NCI-H526 (cell line): ENCODE measurements around the gene TEX2.
"Not testable (repeated sequence)": the region's sequence is repeated elsewhere in the genome, so short reads cannot be mapped to it uniquely, and the experiment has no call there.

ENCODE experiments used
- DNase-seq, 2 experiments: peaks; one replicate each; lab custom pipeline; 2025; lab: John Stamatoyannopoulos, UW

The TEX2 gene

DNA sequence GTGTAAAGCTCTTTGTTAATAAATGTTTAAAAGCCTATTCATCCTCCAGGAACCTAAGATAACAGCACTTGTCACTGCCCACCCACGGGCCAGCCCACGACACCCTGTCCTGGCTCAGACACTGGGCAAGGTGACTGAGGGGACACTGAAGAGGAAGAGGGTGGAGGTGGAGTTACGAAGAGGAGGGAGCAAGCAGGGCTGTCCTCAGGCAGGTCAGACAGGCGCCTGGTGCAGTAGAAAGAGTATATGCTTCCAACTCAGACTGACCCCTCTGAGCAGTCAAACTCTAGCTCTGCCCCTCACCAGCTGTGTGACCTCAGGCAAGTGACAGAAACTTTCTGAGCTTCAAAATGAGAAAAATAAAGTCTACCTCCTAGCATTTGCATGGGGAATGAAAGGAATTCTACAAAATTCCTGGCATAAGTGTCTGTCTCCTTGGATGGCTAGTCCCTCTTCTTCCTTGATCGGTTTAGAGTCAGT, 22.8 kb downstream of the TEX2 start:
- no peak for DNase-seq

- not testable (repeated sequence) for DNase-seq
Measured at GRCh38 chr17:64238449-64238848, 24.6 kb downstream of the TEX2 start.

GRCh38 chr17:64236827-64237403, 26.1 kb downstream of the TEX2 start:
- peak in 1 of 2 experiments; percentile 36 for DNase-seq

DNA sequence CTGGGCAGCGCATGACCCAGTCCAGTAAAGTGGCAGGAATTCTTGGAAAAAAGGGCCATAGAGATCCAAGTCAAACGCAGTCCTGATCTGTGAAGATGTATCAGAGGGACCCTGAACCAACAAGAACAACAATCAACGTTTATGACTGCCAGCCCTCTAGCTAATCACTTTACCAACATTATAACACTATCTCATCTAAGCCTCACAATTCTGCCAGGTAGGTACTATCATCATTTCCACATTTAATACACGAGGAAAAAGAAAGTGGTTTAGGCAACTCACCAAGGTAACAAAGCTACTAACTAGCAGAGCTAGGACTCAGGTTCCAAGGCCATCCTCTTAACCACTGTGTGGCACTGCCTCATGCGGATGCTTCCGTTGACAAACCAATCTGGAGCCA, 28.1 kb downstream of the TEX2 start:
- DNase-seq: no peak

- DNase-seq: no peak
Measured at GRCh38 chr17:64232466-64233262, 30.4 kb downstream of the TEX2 start.

GRCh38 chr17:64231567-64232141, 31.4 kb downstream of the TEX2 start:
- DNase-seq: no peak

- DNase-seq: no peak
Measured at GRCh38 chr17:64230791-64231408, 32.2 kb downstream of the TEX2 start.

DNA sequence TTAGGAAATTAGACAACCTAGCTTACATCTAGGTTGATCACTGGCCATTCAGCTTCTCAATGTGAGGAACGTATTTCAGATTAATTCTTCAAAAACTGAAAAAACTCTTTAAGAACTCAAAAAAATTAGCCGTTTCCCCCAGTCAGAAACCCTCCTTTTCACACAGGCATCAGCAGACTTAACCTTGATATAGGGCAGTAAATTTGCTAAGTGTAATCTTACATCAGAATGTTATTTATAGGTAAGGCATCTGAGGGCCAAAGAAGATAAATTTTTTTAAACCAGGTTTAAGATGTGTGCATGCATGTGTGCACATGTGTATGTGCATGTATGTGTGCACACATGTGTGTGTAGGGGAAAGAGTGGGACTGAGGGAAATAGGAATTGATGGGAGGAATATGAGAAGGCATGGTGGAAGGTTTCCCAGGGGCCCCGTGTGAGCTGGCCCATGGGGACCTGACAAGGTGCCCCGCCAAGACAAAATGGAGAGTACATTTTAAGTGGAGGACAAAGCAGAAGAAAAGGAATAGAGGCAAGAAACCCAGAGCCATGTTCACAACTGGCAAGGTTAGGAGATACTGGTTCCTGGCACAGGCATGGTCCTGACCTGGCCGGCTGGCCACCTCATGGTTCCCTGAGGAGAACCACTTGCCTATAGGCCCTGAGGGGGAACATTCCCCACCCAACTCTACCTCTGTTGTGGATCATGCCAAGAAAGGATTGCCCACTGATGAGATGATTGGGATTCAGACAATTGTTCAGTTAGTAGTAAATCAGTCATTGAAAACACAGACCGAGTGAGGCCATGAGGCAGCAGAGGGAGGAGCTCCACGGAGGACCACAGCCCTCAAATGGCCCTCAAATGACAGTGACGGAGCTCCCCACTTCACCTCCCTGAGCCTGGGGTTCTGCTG, 33.0 kb downstream of the TEX2 start:
- DNase-seq: no peak

- DNase-seq: no peak
Measured at GRCh38 chr17:64226132-64226531, 36.9 kb downstream of the TEX2 start.

DNA sequence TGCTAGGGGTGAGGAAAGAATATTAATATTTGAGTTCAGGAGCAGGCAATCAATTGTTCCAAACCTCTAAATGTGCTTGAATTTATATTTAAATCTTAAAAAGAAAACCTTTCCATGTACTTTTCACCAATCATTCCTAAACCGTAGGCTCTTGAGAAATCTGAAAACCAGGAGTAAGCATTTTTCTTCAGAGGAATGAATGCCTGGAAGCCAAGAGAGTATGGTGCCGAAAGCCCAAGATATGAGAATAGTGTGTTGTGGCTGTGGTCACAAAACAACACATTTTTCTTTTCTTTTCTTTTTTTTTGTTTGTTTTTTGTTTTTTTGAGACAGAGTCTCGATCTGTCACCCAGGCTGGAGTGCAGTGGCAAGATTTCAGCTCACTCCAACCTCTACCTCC, 37.6 kb downstream of the TEX2 start:
- no peak for DNase-seq

- DNase-seq: no peak
Measured at GRCh38 chr17:64223931-64224629, 39.0 kb downstream of the TEX2 start.

DNA sequence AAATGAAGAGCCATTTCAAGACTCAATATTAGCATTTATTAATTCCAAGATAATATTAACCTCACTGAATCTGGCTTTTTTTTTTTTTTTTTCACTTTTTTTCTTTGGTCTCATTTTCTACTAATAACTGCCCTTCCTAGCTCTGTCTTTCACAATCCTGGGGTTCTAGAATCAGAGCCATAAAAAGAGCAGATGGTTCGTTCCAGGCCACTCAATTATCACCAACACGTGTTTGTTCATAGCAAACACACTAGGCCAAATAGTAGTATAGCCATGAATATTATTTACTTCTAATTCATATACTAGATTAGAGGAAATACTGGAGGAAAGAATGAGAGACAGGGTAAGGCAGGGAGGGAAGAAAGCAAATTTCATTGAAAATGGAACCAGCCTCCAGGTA, 39.8 kb downstream of the TEX2 start:
- DNase-seq: no peak

DNA sequence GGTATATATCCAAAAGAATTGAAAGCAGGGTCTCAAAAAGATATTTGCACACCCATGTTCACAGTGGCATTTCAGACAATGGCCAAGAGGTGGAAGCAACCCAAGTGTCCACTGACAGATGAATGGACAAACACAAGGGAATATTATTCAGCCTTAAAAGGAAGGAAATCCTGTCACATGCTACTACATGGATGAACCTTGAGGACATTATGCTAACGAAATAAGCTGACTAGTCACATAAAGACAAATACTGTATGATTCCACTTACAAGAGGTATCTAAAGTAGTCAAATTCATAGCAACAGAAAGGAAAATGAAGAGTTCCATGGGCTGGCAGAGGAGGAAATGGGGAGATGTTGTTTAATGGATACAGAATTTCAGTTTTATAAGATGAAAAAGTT, 41.4 kb downstream of the TEX2 start:
- no peak for DNase-seq

GRCh38 chr17:64220604-64221003, 42.5 kb downstream of the TEX2 start:
- DNase-seq: not testable (repeated sequence)

DNA sequence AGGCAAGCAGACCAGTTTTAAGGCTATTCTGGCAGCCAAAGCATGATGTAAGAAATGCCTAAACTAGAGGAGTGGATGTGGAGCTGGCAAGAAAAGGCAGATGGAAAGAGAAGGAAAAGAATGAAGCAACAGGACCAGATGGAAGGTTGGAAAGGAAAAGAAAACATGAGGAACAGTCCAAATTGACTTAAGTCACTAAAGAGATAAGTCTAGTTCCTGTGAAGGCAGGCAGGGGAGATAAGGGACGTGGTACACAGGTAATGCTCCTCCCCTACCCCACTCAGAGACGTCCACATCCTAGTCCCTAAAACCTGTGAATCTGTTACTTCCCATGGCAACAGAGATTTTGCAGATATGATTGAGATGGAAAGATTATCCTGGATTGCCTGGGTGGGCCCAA, 43.5 kb downstream of the TEX2 start:
- no peak for DNase-seq

DNA sequence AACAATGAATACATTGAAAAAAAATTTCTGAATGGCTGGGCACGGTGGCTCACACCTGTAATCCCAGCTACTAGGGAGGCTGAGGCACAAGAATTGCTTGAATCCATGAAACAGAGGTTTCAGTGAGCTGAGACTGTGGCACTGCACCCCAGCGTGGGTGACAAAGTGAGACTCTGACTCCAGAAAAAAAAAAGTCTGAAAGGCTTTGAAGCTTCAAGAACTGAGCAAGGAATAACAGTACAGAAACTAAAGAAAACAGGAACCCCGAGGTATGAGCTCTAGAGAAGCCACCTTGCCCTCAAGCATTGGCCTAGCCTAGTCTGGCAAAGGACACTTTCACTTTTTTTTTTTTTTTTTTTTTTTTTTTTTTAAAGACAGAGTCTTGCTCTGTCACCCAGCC, 45.0 kb downstream of the TEX2 start:
- no peak for DNase-seq

DNA sequence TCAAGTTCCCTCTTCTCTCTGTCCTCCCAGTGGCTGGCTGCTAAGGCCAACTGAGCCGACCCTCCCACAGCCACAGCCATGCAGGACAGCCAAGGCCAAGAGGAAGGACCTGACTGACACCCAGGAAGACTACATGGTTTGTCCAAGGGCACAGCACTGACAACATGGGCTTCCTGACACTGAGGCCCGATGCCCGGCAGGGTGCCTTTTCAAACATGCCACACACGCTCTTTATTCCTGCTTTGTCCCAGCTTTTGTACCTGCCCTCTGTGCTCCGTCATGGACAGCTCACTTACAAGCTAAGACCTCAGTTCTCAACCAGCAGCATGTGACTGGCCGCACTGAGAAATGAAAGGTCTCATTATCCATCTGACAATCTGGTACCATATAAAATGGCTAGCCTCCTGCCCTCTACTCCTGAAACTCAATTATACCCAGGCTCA, 45.8 kb downstream of the TEX2 start:
- DNase-seq: no peak

- DNase-seq: peak in 1 of 2 experiments; percentile 32
Measured at GRCh38 chr17:64216338-64217248, 46.5 kb downstream of the TEX2 start.

DNA sequence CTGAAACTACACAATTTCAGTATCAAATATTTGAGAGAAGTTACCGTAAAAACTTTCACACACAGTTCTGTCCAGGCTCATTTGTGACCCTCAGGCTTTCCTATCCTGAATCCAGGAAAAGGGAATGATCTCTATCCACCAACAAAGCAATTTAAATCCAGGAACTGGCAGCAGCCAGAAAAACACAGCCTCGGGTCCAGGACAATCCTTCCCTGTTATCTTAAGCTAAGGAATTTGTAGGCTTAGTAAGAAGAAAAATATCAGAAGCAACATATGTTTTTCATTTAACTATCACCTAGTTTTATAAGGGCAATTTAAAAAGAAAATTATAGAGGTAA, 47.1 kb downstream of the TEX2 start:
- DNase-seq: no peak

GRCh38 chr17:64214950-64215349, 48.1 kb downstream of the TEX2 start:
- no peak for DNase-seq
